Calu3 (cell line): Measurements from ENCODE around the gene NFE2L2. TPM values are rescaled to one million over a fixed set of nuclear protein-coding genes. Genes with fewer than 3 reads are reported as not detected.
"Not testable (repeated sequence)": the region's sequence is repeated elsewhere in the genome, so short reads cannot be mapped to it uniquely, and the experiment has no call there.

Source experiments
- BruUV-seq: library from RNA; stranded (reverse); fragments of 400-500 nt; replicated peaks from 2 replicates; lab custom pipeline; 2021; lab: Mats Ljungman, UMichigan
- CTCF ChIA-PET: fragments of 300-600 bp; sonication (Branson Sonifier 250); formaldehyde crosslinking; loops from one replicate; lab custom pipeline; 2022; ENCODE audit warnings: antibody characterized with exemption; lab: Charles Lee
- DNase-seq: peaks from one replicate; pipeline ENCODE4 v3.0.0; 2022
- H3K27ac Mint-ChIP-seq: one replicate; pipeline ENCODE4 v1.8.0; 2022; ENCODE audit warnings: mixed read lengths; ENCODE audit not compliant: unreplicated experiment
- H3K27me3 Mint-ChIP-seq: one replicate; pipeline ENCODE4 v1.8.0; 2022; ENCODE audit warnings: mixed read lengths; ENCODE audit not compliant: unreplicated experiment
- H3K36me3 Mint-ChIP-seq: one replicate; pipeline ENCODE4 v1.8.0; 2022; ENCODE audit warnings: mild to moderate bottlenecking, moderate library complexity, mixed read lengths; ENCODE audit not compliant: insufficient read depth, unreplicated experiment
- H3K4me1 Mint-ChIP-seq: one replicate; pipeline ENCODE4 v1.8.0; 2022; ENCODE audit warnings: mild to moderate bottlenecking, low read depth, mixed read lengths; ENCODE audit not compliant: unreplicated experiment
- H3K4me3 Mint-ChIP-seq: one replicate; pipeline ENCODE4 v1.8.0; 2022; ENCODE audit warnings: mild to moderate bottlenecking, low read depth, moderate library complexity, mixed read lengths; ENCODE audit not compliant: unreplicated experiment
- H3K9me3 Mint-ChIP-seq: one replicate; pipeline ENCODE4 v1.8.0; 2022; ENCODE audit warnings: low read depth, mixed read lengths; ENCODE audit not compliant: unreplicated experiment
- intact Hi-C: fragments of 100-400 bp; cut with micrococcal nuclease; formaldehyde crosslinking; loops from one replicate; pipeline ENCODE4 v1.10.0; 2022; ENCODE audit not compliant: unreplicated experiment
- total RNA-seq: library from RNA; stranded (reverse); gene quantifications from 2 replicates; pipeline ENCODE4 v1.2.3, GENCODE V29; 2022
- TF ChIP-seq, protein P1 (sequence below): fragments of 200-600 bp; IDR thresholded peaks from one replicate; pipeline ENCODE4 v1.8.0; 2022; ENCODE audit warnings: antibody characterized with exemption; ENCODE audit not compliant: unreplicated experiment

NFE2L2 gene
- total RNA-seq, 1 experiment from 2014 or later, result 128 TPM

DNA sequence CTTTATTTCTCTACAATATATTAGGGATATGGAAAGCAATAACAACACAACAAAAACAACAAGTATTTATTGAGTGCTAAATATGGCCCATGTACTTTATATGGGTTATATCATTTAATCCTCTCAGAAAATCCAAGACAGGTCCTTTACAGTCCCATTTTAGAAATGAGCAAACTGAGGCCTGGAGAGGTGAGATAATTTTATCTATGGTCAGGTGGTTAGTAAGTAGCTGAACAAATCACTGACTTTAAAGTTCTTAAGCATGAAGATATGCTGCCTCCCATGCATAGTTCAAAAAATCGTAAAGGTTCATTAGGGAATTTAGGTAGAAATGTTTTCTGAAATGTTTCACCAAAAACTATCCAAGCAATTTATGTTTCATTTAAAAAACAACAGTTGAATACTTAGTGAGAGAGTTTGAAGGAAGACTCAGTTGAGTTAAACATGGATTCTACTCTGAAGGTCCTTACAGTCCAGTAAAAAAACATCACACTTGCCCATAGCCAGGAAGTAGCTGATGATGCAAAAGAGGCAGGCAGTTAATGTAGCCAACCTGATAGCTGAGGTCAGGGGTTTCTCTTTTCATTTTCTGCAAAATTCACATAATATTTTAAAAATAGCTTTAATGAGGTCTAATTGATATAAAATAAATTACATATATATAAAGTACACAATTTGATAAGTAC is 7.6 kb upstream of the NFE2L2 start:
- no TSS peak for BruUV-seq
- intact Hi-C loops, result no loop called here
- CTCF ChIA-PET, result interaction anchor here (1.3 kb wide), 1 partner anchor 10 kb away, joined by 3 read pairs; no protein-coding TSS in a partner anchor
- Mint-ChIP-seq H3K4me1 (peaks cover 34% of the 10 kb centered on the region), H3K27me3 (no peaks in the 10 kb centered on the region), H3K27ac (no peak overlapping the region), H3K4me3 (no peak overlapping the region), H3K36me3 (peaks cover 4% of the 10 kb centered on the region), H3K9me3 (no peaks in the 10 kb centered on the region)
- TF ChIP-seq, protein P1, sequence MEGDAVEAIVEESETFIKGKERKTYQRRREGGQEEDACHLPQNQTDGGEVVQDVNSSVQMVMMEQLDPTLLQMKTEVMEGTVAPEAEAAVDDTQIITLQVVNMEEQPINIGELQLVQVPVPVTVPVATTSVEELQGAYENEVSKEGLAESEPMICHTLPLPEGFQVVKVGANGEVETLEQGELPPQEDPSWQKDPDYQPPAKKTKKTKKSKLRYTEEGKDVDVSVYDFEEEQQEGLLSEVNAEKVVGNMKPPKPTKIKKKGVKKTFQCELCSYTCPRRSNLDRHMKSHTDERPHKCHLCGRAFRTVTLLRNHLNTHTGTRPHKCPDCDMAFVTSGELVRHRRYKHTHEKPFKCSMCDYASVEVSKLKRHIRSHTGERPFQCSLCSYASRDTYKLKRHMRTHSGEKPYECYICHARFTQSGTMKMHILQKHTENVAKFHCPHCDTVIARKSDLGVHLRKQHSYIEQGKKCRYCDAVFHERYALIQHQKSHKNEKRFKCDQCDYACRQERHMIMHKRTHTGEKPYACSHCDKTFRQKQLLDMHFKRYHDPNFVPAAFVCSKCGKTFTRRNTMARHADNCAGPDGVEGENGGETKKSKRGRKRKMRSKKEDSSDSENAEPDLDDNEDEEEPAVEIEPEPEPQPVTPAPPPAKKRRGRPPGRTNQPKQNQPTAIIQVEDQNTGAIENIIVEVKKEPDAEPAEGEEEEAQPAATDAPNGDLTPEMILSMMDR, result no peak
- no peak for DNase-seq

DNA sequence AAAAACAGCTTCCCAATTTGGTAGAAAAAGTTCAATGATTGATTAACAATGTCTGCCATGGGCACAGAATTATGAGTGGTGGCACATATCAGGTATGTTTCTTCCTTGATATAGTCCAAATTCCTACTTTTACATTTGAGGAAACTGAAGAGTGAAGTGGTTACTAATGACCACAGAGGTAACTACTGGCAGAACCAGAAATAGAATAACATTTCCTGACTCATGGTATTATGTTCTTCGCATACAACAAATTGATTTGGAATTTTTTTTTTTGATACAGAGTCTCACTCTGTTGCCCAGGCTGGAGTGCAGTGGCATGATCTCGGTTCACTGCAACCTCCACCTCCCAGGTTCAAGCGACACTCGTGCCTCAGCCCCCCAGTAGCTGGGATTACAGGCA is 6.0 kb upstream of the NFE2L2 start:
- Mint-ChIP-seq H3K4me1 (peaks cover 48% of the 10 kb centered on the region), H3K4me3 (no peak overlapping the region), H3K9me3 (no peaks in the 10 kb centered on the region), H3K27ac (no peak overlapping the region), H3K36me3 (peaks cover 18% of the 10 kb centered on the region), H3K27me3 (no peaks in the 10 kb centered on the region)
- TF ChIP-seq, protein P1, result no peak
- DNase-seq, result no peak
- CTCF ChIA-PET, result interaction anchor here (0.6 kb wide), 1 partner anchor 36 kb away, joined by 3 read pairs; no protein-coding TSS in a partner anchor
- intact Hi-C loops, result no loop called here
- BruUV-seq, result no TSS peak

DNA sequence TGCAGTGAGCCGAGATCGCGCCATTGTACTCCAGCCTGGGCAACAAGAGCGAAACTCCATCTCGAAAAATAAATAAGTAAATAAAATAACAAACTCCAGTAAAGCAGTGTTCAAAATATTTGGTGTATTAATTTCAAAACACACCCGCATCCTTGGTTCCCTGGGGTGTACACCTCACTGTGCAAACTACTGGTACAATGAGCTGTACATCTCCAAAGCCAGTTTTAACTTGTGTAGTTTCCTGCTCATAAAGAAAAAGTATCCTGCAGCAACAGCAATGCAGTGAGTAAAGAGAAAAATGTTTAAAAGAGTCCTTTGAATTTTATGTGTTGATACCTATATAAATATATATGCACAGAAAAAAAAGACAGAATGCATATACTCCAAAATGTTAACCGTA is 4.4 kb upstream of the NFE2L2 start:
- Mint-ChIP-seq H3K27ac (no peak overlapping the region), H3K4me1 (peaks cover 48% of the 10 kb centered on the region), H3K27me3 (no peaks in the 10 kb centered on the region), H3K36me3 (peaks cover 33% of the 10 kb centered on the region), H3K4me3 (no peak overlapping the region), H3K9me3 (no peaks in the 10 kb centered on the region)
- no peak for DNase-seq
- intact Hi-C loops, result loop anchor here (10.0 kb wide), 1 partner anchor 104 kb away; no protein-coding TSS in a partner anchor
- CTCF ChIA-PET, result no interaction called here
- TF ChIP-seq, protein P1, result no peak
- BruUV-seq, result no TSS peak

DNA sequence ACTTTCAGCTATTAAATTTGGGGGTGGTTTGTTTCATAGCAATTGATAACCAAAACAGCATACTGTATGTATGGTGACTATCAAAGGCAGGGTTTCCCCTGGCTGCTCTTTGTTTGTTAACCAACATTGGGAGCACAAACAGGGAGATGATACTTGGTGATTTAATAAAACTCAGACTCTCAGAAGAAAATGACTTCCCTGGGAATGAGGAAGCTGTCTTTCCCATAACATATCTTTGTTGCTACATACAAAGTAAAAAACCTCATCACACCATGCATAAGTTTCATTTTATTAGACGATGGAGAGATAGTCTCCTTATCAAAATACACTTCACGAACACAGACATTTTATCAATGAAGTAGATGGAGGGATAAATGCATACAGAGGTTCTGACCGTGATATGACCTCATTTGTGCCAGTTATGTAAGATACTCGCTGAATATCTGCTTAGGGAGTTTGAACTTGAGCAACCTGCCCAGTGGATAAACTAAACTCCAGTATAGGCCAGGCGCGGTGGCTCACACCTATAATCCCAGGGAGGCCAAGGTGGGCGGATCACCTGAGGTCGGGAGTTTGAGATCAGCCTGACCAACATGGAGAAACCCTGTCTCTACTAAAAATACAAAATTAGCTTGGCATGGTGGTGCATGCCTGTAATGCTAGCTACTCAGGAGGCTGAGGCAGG is 3.8 kb upstream of the NFE2L2 start:
- no TSS peak for BruUV-seq
- H3K36me3 Mint-ChIP-seq, result peaks cover 39% of the 10 kb centered on the region
- peaks cover 43% of the 10 kb centered on the region for H3K4me1 Mint-ChIP-seq
- no peaks in the 10 kb centered on the region for H3K27me3 Mint-ChIP-seq
- intact Hi-C loops, result loop anchor here (10.0 kb wide), 1 partner anchor 104 kb away; no protein-coding TSS in a partner anchor
- CTCF ChIA-PET, result no interaction called here
- TF ChIP-seq, protein P1, result no peak
- no peak overlapping the region for H3K27ac Mint-ChIP-seq
- DNase-seq, result no peak
- H3K4me3 Mint-ChIP-seq, result no peak overlapping the region
- no peaks in the 10 kb centered on the region for H3K9me3 Mint-ChIP-seq

DNA sequence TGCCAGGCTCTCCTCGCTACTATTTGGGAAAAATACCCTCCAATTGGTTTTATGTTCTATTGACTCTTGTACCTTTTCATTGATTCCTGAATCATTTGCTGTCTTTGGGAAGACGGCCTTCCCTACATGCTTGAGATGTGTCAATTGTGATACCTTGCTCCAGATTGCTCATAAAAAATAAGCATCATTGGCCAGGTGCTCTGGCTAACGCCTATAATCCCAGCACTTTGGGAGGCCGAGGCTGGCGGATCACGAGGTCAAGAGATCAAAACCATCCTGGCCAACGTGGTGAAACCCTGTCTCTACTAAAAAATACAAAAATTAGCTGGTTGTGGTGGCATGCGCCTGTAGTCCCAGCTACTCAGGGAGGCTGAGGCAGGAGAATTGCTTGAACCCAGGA is 2.4 kb upstream of the NFE2L2 start:
- H3K9me3 Mint-ChIP-seq, BruUV-seq, DNase-seq, H3K27me3 Mint-ChIP-seq: not testable (repeated sequence)
- intact Hi-C loops, result loop anchor here (2.0 to 10.0 kb wide), 3 partner anchors 58 to 102 kb away; no protein-coding TSS in a partner anchor
- H3K27ac Mint-ChIP-seq, result peak overlapping the region; percentile 98
- CTCF ChIA-PET, result interaction anchor here (0.8 to 1.0 kb wide), 2 partner anchors 55 to 102 kb away, joined by 4 to 5 read pairs; no protein-coding TSS in a partner anchor
- peaks cover 53% of the 10 kb centered on the region for H3K36me3 Mint-ChIP-seq
- H3K4me1 Mint-ChIP-seq, result peaks cover 38% of the 10 kb centered on the region
- H3K4me3 Mint-ChIP-seq, result peak overlapping the region; percentile 82
